NCI-H1694 treated with DMSO at 0.1 percent for 48 hours (cell line): ENCODE measurements around the gene SSH3.
"Not testable (repeated sequence)": the region's sequence is repeated elsewhere in the genome, so short reads cannot be mapped to it uniquely, and the experiment has no call there.

Source experiments
- DNase-seq: peaks from one replicate; lab custom pipeline; 2025; lab: John Stamatoyannopoulos, UW

SSH3 gene

GRCh38 chr11:67303132-67303834 is at the start of gene SSH3:
SSH3 (plus strand) TSS chr11:67303530; CDS start chr11:67303626, 96 bp downstream.
- no peak for DNase-seq

DNA sequence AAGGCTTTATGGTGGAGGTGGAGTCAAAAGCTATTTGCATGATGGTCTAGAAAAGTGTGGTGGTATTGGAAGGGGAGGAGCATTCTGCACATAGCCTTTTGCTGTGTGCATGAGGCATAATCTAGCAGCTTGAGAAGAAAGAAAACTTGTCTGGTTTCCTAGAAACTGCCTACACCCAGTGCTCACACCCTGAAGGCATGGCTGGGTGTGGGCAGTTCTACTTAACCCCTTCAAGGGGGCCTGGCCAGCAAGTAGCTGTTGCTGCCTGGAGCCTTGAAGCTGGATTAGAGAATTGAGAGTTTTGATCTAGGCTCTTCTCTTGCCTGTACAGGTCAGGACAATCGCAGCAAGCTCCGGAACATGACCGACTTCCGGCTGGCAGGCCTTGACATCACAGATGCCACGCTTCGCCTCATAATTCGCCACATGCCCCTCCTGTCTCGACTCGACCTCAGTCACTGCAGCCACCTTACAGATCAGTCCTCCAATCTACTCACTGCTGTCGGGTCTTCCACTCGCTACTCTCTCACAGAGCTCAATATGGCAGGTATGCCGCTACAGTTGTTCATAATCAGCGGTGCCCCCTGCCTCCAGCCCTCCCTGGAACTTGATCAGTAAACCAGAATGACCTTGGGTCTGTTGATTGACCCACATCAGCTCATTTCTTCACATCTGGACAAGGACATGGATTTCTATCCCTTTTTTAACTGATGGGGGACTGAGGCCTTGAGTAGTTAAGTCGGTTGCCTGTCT is 49.3 kb upstream of the SSH3 start:
- DNase-seq: no peak

DNA sequence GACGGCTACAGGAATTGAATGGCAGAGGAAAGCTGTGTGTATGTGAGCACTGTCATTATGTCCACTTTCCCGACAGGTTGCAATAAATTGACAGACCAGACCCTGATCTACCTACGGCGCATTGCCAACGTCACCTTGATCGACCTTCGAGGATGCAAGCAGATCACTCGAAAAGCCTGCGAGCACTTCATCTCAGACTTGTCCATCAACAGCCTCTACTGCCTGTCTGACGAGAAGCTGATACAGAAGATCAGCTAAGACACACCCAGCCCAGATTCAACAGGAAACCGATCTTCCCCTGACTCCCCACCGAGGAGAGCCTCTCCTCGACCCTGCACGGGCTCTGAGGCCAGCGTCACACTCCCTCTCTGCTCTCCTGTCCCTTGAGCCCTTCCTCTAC is 48.5 kb upstream of the SSH3 start:
- no peak for DNase-seq

DNA sequence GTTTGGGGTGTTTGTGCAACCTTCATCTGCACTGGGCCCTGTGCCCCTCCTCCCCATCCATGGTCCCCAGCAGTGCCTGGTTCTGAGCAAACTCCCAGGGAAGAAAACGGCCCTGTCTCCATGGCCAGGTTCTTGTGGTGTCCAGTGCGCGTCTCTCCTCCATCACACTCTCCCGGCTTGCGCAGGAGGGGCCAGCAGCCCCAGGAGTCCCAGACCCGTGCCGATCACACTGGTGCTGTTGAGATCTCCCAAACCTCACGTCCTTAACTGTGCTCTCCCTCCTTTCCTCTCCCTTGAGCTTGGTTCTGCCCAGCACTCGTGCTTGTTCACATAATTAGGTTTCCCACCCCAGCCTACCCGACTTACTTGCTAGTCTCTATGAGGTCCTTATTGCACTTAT is 48.0 kb upstream of the SSH3 start:
- DNase-seq: no peak

GRCh38 chr11:67255864-67256263 is 47.5 kb upstream of the SSH3 start:
- DNase-seq: no peak

DNA sequence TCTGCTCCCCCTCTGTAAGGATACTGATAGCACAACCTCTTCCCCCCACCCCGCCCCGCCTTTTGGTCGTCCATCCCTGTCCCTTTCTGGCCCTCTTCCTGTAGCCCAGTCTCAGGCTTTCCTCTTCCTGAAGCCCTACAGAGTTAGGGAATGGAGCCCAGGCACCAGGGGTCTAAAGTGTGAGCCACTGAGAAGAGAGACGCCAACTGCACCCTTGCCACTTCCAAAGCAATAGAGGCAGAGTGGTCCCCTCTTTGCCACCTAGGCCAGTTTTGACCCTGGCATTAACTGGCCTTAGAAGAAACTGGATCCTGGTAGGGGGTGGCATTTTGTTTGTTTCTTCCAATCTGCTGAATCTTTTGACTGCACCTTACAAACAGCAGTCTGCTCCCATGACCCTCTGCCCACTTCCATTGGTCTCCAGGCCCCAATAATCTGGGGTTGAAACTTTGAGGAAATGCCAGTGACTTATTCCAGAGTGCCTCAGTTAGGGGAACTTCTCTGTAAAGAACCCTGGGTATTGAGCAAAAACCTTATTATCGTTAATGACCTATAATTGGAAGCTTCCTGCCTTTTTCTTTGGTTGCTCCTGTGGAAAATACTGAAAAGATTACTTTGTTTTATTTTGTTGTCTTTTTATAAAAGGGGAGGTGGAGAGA is 46.7 kb upstream of the SSH3 start:
- no peak for DNase-seq

- no peak for DNase-seq
Measured at GRCh38 chr11:67260406-67260805, 42.9 kb upstream of the SSH3 start.

DNA sequence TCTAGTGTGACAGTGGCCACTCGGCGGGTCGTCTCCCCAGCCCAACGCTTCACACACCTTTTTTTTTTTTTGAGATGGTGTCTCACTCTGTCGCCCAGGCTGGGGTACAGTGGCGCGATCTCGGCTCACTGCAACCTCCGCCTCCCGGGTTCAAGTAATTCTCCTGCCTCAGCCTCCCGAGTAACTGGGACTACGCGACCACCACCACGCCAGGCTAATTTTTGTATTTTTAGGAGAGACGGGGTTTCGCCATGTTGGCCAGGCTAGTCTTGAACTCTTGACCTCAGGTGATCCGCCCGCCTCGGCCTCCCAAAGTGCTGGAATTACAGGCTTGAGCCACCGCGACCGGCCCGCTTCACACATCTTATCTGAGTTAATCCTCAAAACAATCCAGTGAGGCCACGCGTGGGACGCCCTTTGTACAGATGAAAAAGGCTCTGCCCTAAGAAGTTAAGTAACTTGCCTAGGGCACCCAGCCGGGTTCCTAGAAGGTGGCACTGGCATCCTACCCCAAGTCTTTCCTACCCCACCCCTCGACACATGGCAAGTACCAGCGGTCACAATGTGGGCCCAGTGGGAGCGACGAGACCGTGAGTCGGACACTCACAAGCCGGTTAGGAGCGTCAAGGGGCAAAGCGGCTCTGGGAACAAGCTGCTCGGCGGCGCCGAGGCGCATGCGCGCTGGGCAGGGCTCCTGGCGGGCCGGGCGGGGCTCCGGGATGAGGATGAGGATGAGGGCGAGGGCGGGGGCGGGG is 42.3 kb upstream of the SSH3 start:
- DNase-seq: not testable (repeated sequence)

DNA sequence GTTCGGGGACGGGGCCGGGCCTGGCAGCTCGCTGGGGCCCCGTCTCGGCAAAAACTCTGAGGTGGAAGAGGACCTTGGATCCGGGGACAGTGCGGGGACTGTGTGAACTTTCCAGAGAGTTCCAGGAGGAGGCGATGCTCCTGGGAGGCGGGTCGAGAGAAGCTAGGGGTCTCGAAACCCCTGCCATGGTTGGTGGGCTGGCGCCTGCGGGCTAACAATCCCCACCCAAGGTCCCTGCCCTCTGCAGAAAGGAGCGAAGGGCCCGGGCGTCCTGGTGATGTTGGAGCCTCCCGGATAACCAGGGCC is 41.7 kb upstream of the SSH3 start:
- DNase-seq: no peak

GRCh38 chr11:67261946-67262681 is 41.2 kb upstream of the SSH3 start:
- DNase-seq: no peak

- peak; percentile 51 for DNase-seq
Measured at GRCh38 chr11:67262731-67263675, 40.3 kb upstream of the SSH3 start.

- no peak for DNase-seq
Measured at GRCh38 chr11:67264260-67264659, 39.1 kb upstream of the SSH3 start.

- DNase-seq: no peak
Measured at GRCh38 chr11:67264877-67265632, 38.3 kb upstream of the SSH3 start.

- no peak for DNase-seq
Measured at GRCh38 chr11:67265633-67266448, 37.5 kb upstream of the SSH3 start.

DNA sequence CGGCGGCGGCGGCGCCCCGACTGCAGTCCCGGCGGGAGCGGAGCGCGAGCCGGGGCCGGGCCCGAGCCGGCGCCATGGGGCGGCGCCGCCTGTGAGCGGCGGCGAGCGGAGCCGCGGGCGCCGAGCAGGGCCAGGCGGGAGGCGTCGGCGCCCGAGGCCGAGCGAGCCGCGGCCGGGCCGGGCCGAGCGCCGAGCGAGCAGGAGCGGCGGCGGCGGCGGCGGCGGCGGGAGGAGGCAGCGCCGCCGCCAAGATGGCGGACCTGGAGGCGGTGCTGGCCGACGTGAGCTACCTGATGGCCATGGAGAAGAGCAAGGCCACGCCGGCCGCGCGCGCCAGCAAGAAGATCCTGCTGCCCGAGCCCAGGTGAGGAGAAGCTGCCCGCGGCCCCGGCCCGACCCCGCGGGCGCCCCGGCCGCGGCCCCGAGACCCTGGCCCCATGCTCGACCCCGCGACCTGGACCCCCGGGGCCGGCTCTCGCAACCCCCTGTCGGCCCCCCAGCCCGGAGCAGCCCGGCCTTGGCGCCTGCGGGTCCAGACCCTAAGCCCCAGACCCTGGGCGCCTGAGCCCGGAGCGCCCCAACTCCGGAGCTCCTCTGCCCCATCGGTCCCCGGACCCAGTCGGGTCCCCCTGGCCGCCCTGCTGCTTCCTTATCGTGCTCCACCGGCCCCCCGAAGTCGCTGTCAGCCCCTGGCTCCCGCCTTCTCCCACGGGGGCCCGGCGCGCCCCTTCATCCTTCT is 36.7 kb upstream of the SSH3 start, which contains the start of gene GRK2:
Gene GRK2, plus strand, starts transcription at position 25 of the 739 bp plus-strand sequence. Its CDS starts 227 bp downstream, at position 252.
- no peak for DNase-seq

- no peak for DNase-seq
Measured at GRCh38 chr11:67267188-67268080, 35.9 kb upstream of the SSH3 start.
